HEK293T (cell line): ENCODE results near the gene BTBD8.

Experiments
- CTBP1 ChIP-seq: fragments of 450-650 bp; IDR thresholded peaks from 2 replicates; pipeline ENCODE4 v1.6.1; 2016; ENCODE audit warnings: borderline replicate concordance
- ELF4 ChIP-seq: fragments of 450-650 bp; IDR thresholded peaks from 2 replicates; pipeline ENCODE4 v1.6.1; 2017; ENCODE audit warnings: antibody characterized with exemption
- FOXM1 ChIP-seq: fragments of 450-650 bp; IDR thresholded peaks from 2 replicates; pipeline ENCODE4 v1.6.1; 2017; ENCODE audit warnings: mild to moderate bottlenecking, borderline replicate concordance
- L3MBTL2 ChIP-seq: fragments of 450-650 bp; conservative IDR thresholded peaks from 2 replicates; pipeline ENCODE4 v1.6.1; 2016; ENCODE audit warnings: mild to moderate bottlenecking
- SP1 ChIP-seq: fragments of 450-650 bp; IDR thresholded peaks from 2 replicates; pipeline ENCODE4 v1.6.1; 2017
- ZNF384 ChIP-seq: fragments of 450-650 bp; IDR thresholded peaks from 2 replicates; pipeline ENCODE4 v1.6.1; 2016

GRCh38 chr1:92123868-92124267, 43.7 kb downstream of the BTBD8 start:
- TF ChIP-seq CTBP1 (no peak), L3MBTL2 (no peak), SP1 (no peak), ELF4 (no peak), FOXM1 (no peak), ZNF384 (no peak)
